K562 (cell line): ENCODE measurements around the gene TTC32. TPM values are rescaled to one million over a fixed set of nuclear protein-coding genes. Genes with fewer than 3 reads are reported as not detected.

Experiments used
- ATAC-seq: fragments of 200-7000 bp; cut with Tn5 transposase; 3 replicates; pipeline ENCODE4 v1.9.1; 2020; ENCODE audit warnings: moderate library complexity
- BruUV-seq: library from RNA; stranded (reverse); fragments of 400-500 nt; replicated peaks from 2 replicates; lab custom pipeline; 2021; lab: Mats Ljungman, UMichigan
- CTCF ChIA-PET: fragments of 300-600 bp; formaldehyde crosslinking; extraction: SDS; loops from one replicate; lab custom pipeline; 2021; ENCODE audit warnings: low intra/inter-chr PET ratio; lab: Yijun Ruan, JAX
- POLR2A ChIA-PET: fragments of 300-600, 350-650 bp; sonication (Branson Sonifier 250); formaldehyde crosslinking; extraction: SDS; loops from one replicate; lab custom pipeline; 2021; ENCODE audit warnings: antibody characterized with exemption, inconsistent platforms; lab: Yijun Ruan, JAX
- DNase-seq, 4 experiments: peaks; one replicate each; pipeline versions ENCODE4 v3.0.0 to v3.0.0-alpha.2; 2011 to 2018; ENCODE audit warnings: low spot score in 3 of 4, mixed read lengths in 3 of 4; ENCODE audit errors: extremely low read depth in 1 of 4
- FAIRE-seq: peaks from 2 replicates; lab custom pipeline; 2011; peaks lifted over from hg19 to GRCh38; lab: Jason Lieb, UNC
- H2AFZ ChIP-seq: 2 replicates; pipeline ENCODE4 v1.6.0; 2011; ENCODE audit warnings: low read depth, low read length, control low read depth, inconsistent platforms
- H3K27ac ChIP-seq: fragments of 200-600 bp; 3 replicates; pipeline ENCODE4 v1.8.0; 2011; ENCODE audit warnings: low read depth, mild to moderate bottlenecking, control low read depth, inconsistent platforms, low read length, moderate library complexity, mixed read lengths; ENCODE audit errors: extremely low read depth
- H3K27me3 ChIP-seq, 2 experiments: fragments of 300-600 bp in 1 of 2; 2 replicates in 1 of 2; 3 replicates in 1 of 2; pipeline versions ENCODE4 v1.6.0 to v1.8.0; 2011; ENCODE audit warnings: inconsistent platforms in 2 of 2, low read length in 2 of 2, mild to moderate bottlenecking in 1 of 2, mixed read lengths in 1 of 2, moderate library complexity in 1 of 2; ENCODE audit not compliant: control insufficient read depth in 2 of 2, insufficient read depth in 2 of 2
- H3K36me3 ChIP-seq: fragments of 300-600 bp; 3 replicates; pipeline ENCODE4 v1.8.0; 2011; ENCODE audit warnings: mild to moderate bottlenecking, low read length, inconsistent platforms; ENCODE audit not compliant: control insufficient read depth, insufficient read depth
- H3K4me1 ChIP-seq, 2 experiments: fragments of 200-600 bp in 1 of 2; replicated peaks in 1 of 2; 2 replicates in 1 of 2; 3 replicates in 1 of 2; pipeline versions ENCODE4 v1.5.1 to v1.8.0; 2011; ENCODE audit warnings: inconsistent platforms in 2 of 2, low read length in 2 of 2, mild to moderate bottlenecking in 1 of 2, mixed read lengths in 1 of 2, moderate library complexity in 1 of 2; ENCODE audit not compliant: control insufficient read depth in 2 of 2, insufficient read depth in 2 of 2
- H3K4me2 ChIP-seq: 2 replicates; pipeline ENCODE4 v1.6.1; 2011; ENCODE audit warnings: low read length, control low read depth, inconsistent platforms, mixed read lengths; ENCODE audit not compliant: insufficient read depth
- H3K4me3 ChIP-seq: fragments of 200-600 bp; sonication (generic), shearing (Covaris generic); 2 replicates; pipeline ENCODE4 v1.5.1; 2016; ENCODE audit warnings: control low read depth, inconsistent platforms
- H3K79me2 ChIP-seq: fragments of 200-600 bp; 3 replicates; pipeline ENCODE4 v1.8.0; 2011; ENCODE audit warnings: low read length, inconsistent platforms; ENCODE audit not compliant: control insufficient read depth, insufficient read depth
- H3K9ac ChIP-seq, 2 experiments: 2 replicates each; pipeline versions ENCODE4 v1.6.0 to v1.6.1; 2011; ENCODE audit warnings: low read depth in 2 of 2, low read length in 2 of 2, control low read depth in 1 of 2, inconsistent platforms in 1 of 2, mild to moderate bottlenecking in 1 of 2, mixed read lengths in 1 of 2; ENCODE audit not compliant: insufficient read depth in 1 of 2
- H3K9me1 ChIP-seq: one replicate; pipeline ENCODE4 v1.6.0; 2011; ENCODE audit warnings: inconsistent platforms, mild to moderate bottlenecking, low read length, moderate library complexity; ENCODE audit not compliant: control insufficient read depth, insufficient read depth
- H3K9me3 ChIP-seq: replicated peaks from 2 replicates; pipeline ENCODE4 v1.5.1; 2011; ENCODE audit warnings: low read depth, low read length, inconsistent platforms; ENCODE audit not compliant: control insufficient read depth, insufficient read depth
- H4K20me1 ChIP-seq: replicated peaks from 2 replicates; pipeline ENCODE4 v1.6.1; 2011; ENCODE audit warnings: low read length, inconsistent platforms, mixed read lengths; ENCODE audit not compliant: control insufficient read depth, insufficient read depth
- ARID3B ChIP-seq: fragments of 250-450 bp; sonication (Bioruptor Pico); IDR thresholded peaks from 2 replicates; pipeline ENCODE4 v1.4.0; 2020; ENCODE audit warnings: borderline replicate concordance
- BMI1 ChIP-seq: fragments of 150-350 bp; IDR thresholded peaks from 2 replicates; pipeline ENCODE4 v1.6.1; 2014; ENCODE audit warnings: low read length
- CHAMP1 ChIP-seq: fragments of 450-650 bp; IDR thresholded peaks from 2 replicates; pipeline ENCODE4 v1.6.1; 2016; ENCODE audit warnings: mild to moderate bottlenecking
- HMG20B ChIP-seq: fragments of 250-450 bp; sonication (Bioruptor Pico); IDR thresholded peaks from 2 replicates; pipeline ENCODE4 v1.5.0; 2021; ENCODE audit warnings: mild to moderate bottlenecking
- MAFK ChIP-seq: IDR thresholded peaks from 2 replicates; pipeline ENCODE4 v1.6.1; 2011; ENCODE audit warnings: low read length, improper control_type of control experiment
- MTF1 ChIP-seq: fragments of 250-450 bp; sonication (Bioruptor Pico); IDR thresholded peaks from 2 replicates; pipeline ENCODE4 v1.9.0; 2021; ENCODE audit warnings: moderate library complexity, mild to moderate bottlenecking, inconsistent platforms, borderline replicate concordance
- SLC30A9 ChIP-seq: fragments of 250-450 bp; sonication (Bioruptor Pico); IDR thresholded peaks from 2 replicates; pipeline ENCODE4 v1.8.0; 2022; ENCODE audit warnings: mild to moderate bottlenecking, moderate library complexity
- ZNF277 ChIP-seq: fragments of 250-450 bp; sonication (Bioruptor Pico); IDR thresholded peaks from 2 replicates; pipeline ENCODE4 v1.8.0; 2022; ENCODE audit warnings: inconsistent platforms, mild to moderate bottlenecking, moderate library complexity, borderline replicate concordance
- ZNF282 ChIP-seq: sonication (generic); formaldehyde crosslinking; IDR thresholded peaks from 2 replicates; pipeline ENCODE4 v1.8.1; 2023; ENCODE audit warnings: missing genetic modification reagents
- WGBS: fragments of 100-300 bp; shearing (Covaris generic); methylation state at CpG from one replicate; pipeline ENCODE4 v1.1.6; 2016; ENCODE audit warnings: low coverage, mixed read lengths; ENCODE audit not compliant: insufficient coverage; ENCODE audit errors: missing lambda C conversion rate; 5-methylcytosine and 5-hydroxymethylcytosine counted together
- in situ Hi-C: fragments of 300-500 bp; cut with MboI; formaldehyde crosslinking; loops from 4 replicates; pipeline ENCODE4 v1.15.0; 2018; ENCODE audit warnings: inconsistent platforms, mixed read lengths
- intact Hi-C: fragments of 100-400 bp; cut with micrococcal nuclease; formaldehyde crosslinking; loops from 2 replicates; pipeline ENCODE4 v1.14.2; 2022
- polyA plus RNA-seq, 8 experiments: library from polyadenylated mRNA; depleted of rRNA in 4 of 8; stranded (reverse) in 5 of 8; unstranded in 3 of 8; fragments of >200 nt; fragmentation: Nextera tagmentation in 2 of 8; fragmentation: Illumina TruSeq in 1 of 8; extraction: Ambion mirVana in 2 of 8; extraction: Trizol in 1 of 8; gene quantifications; 2 replicates each; pipeline versions ENCODE4 v1.2.1 to v1.2.3, GENCODE V29; 2011 to 2014; ENCODE audit warnings: inconsistent platforms in 1 of 8, missing spikeins in 1 of 8
- total RNA-seq, 7 experiments: library from RNA; depleted of rRNA in 6 of 7; stranded (reverse); fragments of >200 nt in 6 of 7; fragmentation: Illumina TruSeq in 2 of 7; extraction: Trizol in 2 of 7; gene quantifications; 2 replicates each; pipeline versions ENCODE4 v1.2.1 to v1.2.3, GENCODE V29; 2011 to 2021; ENCODE audit warnings: low replicate concordance in 1 of 7

TTC32 gene
- total and polyA plus RNA-seq, 9 of the 15 experiments (the other 6 are each of a cell fraction or from before 2014, with no cell fraction given): 27.6 to 71.4 (median 52.6) TPM

- no peak for TF ChIP-seq CHAMP1
- TF ChIP-seq, all 486 proteins: peak for 8
Observed at GRCh38 chr2:19894134-19894792, 7.5 kb downstream of the TTC32 start (continued).

- WGBS: 93% methylated on average over 4 of the region's 4 CpGs
- intact Hi-C loops: no loop called here
- no peak overlapping the region for H3K27ac ChIP-seq
- FAIRE-seq (peak; percentile 37), DNase-seq (no peak), ATAC-seq (no peak)
- H4K20me1 ChIP-seq: 0 out of 2 replicates have a peak, but pooled peaks cover 3% of the 10 kb centered on the region
- H3K4me1 ChIP-seq: peaks cover 6 to 12% of the 10 kb centered on the region in 2 experiments; a peak in 4 of 5 replicates
- no peak overlapping the region for H3K9ac ChIP-seq
- no peaks in the 10 kb centered on the region for H3K27me3 ChIP-seq
- H3K9me3 ChIP-seq: no peaks in the 10 kb centered on the region
- H3K36me3 ChIP-seq: peaks cover 3% of the 10 kb centered on the region; the same call in 1 of the 3 replicates
- ChIA-PET POLR2A (no interaction called here), CTCF (no interaction called here)
- no peak overlapping the region for H3K4me3 ChIP-seq
- no peak overlapping the region for H2AFZ ChIP-seq
- in situ Hi-C loops: no loop called here
- no peak for TF ChIP-seq ARID3B (CRISPR knock-in tag)
- 0 out of 2 replicates have a peak, but pooled peaks have one; percentile 28 for TF ChIP-seq MTF1
- TF ChIP-seq ZNF277 (CRISPR knock-in tag): peak; percentile 86
- no peak for TF ChIP-seq BMI1
- no peak for TF ChIP-seq ZNF282 (CRISPR knock-in tag)
- 0 out of 2 replicates have a peak, but pooled peaks have one; percentile 72 for TF ChIP-seq SLC30A9
- no peak for TF ChIP-seq MAFK
- 0 out of 2 replicates have a peak, but pooled peaks have one; percentile 61 for TF ChIP-seq HMG20B (CRISPR knock-in tag)
- no TSS peak for BruUV-seq
- no peak overlapping the region for H3K4me2 ChIP-seq
- no peaks in the 10 kb centered on the region for H3K9me1 ChIP-seq
- peaks cover 64% of the 10 kb centered on the region for H3K79me2 ChIP-seq
Observed at GRCh38 chr2:19893520-19894133, 8.2 kb downstream of the TTC32 start.
